ENCODE measurements around the gene PTX4. TPM values are rescaled to one million over a fixed set of nuclear protein-coding genes. Genes with fewer than 3 reads are reported as not detected.
A peak's percentile ranks its signal among the peaks of the same experiment; 100 is the strongest.

Gene PTX4
- total and polyA plus RNA-seq, 2 experiments from 2014 or later, result not detected

GRCh38 chr16:1474082-1474795 is 14.5 kb downstream of the PTX4 start (continued):
- TF ChIP-seq ZNF331 (CRISPR knock-in tag; IDR thresholded peaks at IDR 0.05; ENCODE audit: low read depth) (no peak), ETS1 (IDR thresholded peaks at IDR 0.05) (no peak), POLR2AphosphoS5 (IDR thresholded peaks at IDR 0.05; ENCODE audit: low read depth) (no peak)

GRCh38 chr16:1472974-1473373 is 15.8 kb downstream of the PTX4 start:
- H3K4me1 Mint-ChIP-seq, result peaks cover 11% of the 10 kb centered on the region
- DNase-seq (ENCODE audit: low spot score), result no peak
- H3K4me2 ChIP-seq, result no peak overlapping the region
- H3K79me2 ChIP-seq (replicated peaks; ENCODE audit: insufficient read depth), result peaks cover 64% of the 10 kb centered on the region
- H3K4me3 ChIP-seq, result no peak overlapping the region
- H3K4me1 ChIP-seq (ENCODE audit: insufficient read depth), result peaks cover 3% of the 10 kb centered on the region; the same call in 1 of the 2 replicates
- H3K9me2 ChIP-seq (ENCODE audit: insufficient read depth), result no peaks in the 10 kb centered on the region
- H3K36me3 ChIP-seq (ENCODE audit: insufficient read depth), result no peaks in the 10 kb centered on the region
- H2AFZ ChIP-seq, result no peak overlapping the region
- H3F3A ChIP-seq (replicated peaks; ENCODE audit: low read depth), result no peaks in the 10 kb centered on the region
- peaks cover 12% of the 10 kb centered on the region for H3K27me3 Mint-ChIP-seq (ENCODE audit: insufficient read depth, low read depth, poor library complexity)
- TF ChIP-seq, protein P1, sequence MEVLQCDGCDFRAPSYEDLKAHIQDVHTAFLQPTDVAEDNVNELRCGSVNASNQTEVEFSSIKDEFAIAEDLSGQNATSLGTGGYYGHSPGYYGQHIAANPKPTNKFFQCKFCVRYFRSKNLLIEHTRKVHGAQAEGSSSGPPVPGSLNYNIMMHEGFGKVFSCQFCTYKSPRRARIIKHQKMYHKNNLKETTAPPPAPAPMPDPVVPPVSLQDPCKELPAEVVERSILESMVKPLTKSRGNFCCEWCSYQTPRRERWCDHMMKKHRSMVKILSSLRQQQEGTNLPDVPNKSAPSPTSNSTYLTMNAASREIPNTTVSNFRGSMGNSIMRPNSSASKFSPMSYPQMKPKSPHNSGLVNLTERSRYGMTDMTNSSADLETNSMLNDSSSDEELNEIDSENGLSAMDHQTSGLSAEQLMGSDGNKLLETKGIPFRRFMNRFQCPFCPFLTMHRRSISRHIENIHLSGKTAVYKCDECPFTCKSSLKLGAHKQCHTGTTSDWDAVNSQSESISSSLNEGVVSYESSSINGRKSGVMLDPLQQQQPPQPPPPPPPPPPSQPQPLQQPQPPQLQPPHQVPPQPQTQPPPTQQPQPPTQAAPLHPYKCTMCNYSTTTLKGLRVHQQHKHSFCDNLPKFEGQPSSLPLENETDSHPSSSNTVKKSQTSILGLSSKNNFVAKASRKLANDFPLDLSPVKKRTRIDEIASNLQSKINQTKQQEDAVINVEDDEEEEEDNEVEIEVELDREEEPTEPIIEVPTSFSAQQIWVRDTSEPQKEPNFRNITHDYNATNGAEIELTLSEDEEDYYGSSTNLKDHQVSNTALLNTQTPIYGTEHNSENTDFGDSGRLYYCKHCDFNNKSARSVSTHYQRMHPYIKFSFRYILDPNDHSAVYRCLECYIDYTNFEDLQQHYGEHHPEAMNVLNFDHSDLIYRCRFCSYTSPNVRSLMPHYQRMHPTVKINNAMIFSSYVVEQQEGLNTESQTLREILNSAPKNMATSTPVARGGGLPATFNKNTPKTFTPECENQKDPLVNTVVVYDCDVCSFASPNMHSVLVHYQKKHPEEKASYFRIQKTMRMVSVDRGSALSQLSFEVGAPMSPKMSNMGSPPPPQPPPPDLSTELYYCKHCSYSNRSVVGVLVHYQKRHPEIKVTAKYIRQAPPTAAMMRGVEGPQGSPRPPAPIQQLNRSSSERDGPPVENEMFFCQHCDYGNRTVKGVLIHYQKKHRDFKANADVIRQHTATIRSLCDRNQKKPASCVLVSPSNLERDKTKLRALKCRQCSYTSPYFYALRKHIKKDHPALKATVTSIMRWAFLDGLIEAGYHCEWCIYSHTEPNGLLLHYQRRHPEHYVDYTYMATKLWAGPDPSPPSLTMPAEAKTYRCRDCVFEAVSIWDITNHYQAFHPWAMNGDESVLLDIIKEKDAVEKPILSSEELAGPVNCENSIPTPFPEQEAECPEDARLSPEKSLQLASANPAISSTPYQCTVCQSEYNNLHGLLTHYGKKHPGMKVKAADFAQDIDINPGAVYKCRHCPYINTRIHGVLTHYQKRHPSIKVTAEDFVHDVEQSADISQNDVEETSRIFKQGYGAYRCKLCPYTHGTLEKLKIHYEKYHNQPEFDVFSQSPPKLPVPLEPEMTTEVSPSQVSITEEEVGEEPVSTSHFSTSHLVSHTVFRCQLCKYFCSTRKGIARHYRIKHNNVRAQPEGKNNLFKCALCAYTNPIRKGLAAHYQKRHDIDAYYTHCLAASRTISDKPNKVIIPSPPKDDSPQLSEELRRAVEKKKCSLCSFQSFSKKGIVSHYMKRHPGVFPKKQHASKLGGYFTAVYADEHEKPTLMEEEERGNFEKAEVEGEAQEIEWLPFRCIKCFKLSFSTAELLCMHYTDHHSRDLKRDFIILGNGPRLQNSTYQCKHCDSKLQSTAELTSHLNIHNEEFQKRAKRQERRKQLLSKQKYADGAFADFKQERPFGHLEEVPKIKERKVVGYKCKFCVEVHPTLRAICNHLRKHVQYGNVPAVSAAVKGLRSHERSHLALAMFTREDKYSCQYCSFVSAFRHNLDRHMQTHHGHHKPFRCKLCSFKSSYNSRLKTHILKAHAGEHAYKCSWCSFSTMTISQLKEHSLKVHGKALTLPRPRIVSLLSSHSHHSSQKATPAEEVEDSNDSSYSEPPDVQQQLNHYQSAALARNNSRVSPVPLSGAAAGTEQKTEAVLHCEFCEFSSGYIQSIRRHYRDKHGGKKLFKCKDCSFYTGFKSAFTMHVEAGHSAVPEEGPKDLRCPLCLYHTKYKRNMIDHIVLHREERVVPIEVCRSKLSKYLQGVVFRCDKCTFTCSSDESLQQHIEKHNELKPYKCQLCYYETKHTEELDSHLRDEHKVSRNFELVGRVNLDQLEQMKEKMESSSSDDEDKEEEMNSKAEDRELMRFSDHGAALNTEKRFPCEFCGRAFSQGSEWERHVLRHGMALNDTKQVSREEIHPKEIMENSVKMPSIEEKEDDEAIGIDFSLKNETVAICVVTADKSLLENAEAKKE (CRISPR knock-in tag; IDR thresholded peaks at IDR 0.05), result no peak
- TF ChIP-seq ETS1 (IDR thresholded peaks at IDR 0.05) (no peak), NANOG (IDR thresholded peaks at IDR 0.05; ENCODE audit: borderline replicate concordance) (no peak), ZNF114 (CRISPR knock-in tag; IDR thresholded peaks at IDR 0.05) (no peak), EZH2phosphoT487 (IDR thresholded peaks at IDR 0.05; ENCODE audit: unreplicated experiment) (no peak), JUNB (IDR thresholded peaks at IDR 0.05; ENCODE audit: unreplicated experiment) (no peak), REST (IDR thresholded peaks at IDR 0.05; ENCODE audit: unreplicated experiment) (no peak), EZH2 (IDR thresholded peaks at IDR 0.05; ENCODE audit: low read depth, unreplicated experiment) (no peak), POLR2AphosphoS5 (IDR thresholded peaks at IDR 0.05; ENCODE audit: low read depth) (no peak), ZNF331 (CRISPR knock-in tag; IDR thresholded peaks at IDR 0.05; ENCODE audit: low read depth) (no peak)
- H4K20me1 ChIP-seq (replicated peaks; ENCODE audit: insufficient read depth), result peaks cover 26% of the 10 kb centered on the region
- H3K4me3 Mint-ChIP-seq, result peak overlapping the region; percentile 47
- H3K27ac ChIP-seq (ENCODE audit: low read depth), result no peak overlapping the region
- ATAC-seq, result no peak
- H3K27ac Mint-ChIP-seq, result peak overlapping the region; percentile 4; the same call in 1 of the 2 replicates
- H3K27me3 ChIP-seq (ENCODE audit: insufficient read depth), result no peaks in the 10 kb centered on the region
- H3K9me3 Mint-ChIP-seq, result peaks cover 19% of the 10 kb centered on the region; the same call in 2 of the 3 replicates
- H3K36me3 Mint-ChIP-seq (ENCODE audit: low read depth), result peaks cover 3% of the 10 kb centered on the region
